Measurements from ENCODE around the gene TPST1.

DNA sequence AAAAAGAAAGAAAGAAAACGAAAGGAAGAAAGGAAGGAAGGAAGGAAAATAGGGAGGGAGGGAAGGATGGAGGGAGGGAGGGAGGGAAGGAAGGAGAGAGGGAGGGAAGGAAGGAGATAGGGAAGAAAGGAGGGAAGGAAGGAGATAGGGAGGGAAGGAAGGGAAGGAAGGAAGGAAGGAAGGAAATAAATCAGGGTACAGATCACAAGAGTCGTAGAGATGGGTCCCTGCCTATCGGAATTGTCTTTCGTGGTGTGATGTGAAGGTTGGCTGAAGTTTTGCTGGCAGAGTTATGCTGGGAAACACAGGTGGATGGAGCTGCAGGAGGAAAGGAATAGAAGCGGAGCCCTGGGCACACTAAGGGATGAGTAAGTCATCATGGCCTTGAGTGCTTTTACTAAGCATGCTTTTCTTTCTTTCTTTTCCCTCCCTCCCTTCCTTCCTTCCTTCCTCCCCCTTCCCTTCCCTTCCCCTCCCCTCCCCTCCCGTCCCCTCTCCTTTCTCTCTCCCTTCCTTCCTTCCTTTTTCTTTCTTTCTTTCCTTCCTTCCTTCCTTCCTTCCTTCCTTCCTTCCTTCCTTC is 11.9 kb upstream of the TPST1 start:
- TF ChIP-seq, protein P1, sequence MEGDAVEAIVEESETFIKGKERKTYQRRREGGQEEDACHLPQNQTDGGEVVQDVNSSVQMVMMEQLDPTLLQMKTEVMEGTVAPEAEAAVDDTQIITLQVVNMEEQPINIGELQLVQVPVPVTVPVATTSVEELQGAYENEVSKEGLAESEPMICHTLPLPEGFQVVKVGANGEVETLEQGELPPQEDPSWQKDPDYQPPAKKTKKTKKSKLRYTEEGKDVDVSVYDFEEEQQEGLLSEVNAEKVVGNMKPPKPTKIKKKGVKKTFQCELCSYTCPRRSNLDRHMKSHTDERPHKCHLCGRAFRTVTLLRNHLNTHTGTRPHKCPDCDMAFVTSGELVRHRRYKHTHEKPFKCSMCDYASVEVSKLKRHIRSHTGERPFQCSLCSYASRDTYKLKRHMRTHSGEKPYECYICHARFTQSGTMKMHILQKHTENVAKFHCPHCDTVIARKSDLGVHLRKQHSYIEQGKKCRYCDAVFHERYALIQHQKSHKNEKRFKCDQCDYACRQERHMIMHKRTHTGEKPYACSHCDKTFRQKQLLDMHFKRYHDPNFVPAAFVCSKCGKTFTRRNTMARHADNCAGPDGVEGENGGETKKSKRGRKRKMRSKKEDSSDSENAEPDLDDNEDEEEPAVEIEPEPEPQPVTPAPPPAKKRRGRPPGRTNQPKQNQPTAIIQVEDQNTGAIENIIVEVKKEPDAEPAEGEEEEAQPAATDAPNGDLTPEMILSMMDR (conservative IDR thresholded peaks at IDR 0.05; ENCODE audit: low read length), result no peak
- TF ChIP-seq EZH2phosphoT487 (IDR thresholded peaks at IDR 0.05; ENCODE audit: borderline replicate concordance), result no peak
